H1 (cell line): ENCODE measurements around the gene ATPAF2. TPM values are rescaled to one million over a fixed set of nuclear protein-coding genes. Genes with fewer than 3 reads are reported as not detected.

ENCODE experiments used
- CTCF ChIA-PET: fragments of 300-600 bp; sonication (Branson Sonifier 250); formaldehyde crosslinking; loops from one replicate; lab custom pipeline; 2021; ENCODE audit not compliant: partially characterized antibody; lab: Charles Lee
- POLR2A ChIA-PET: fragments of 300-600 bp; sonication (Branson Sonifier 250); formaldehyde crosslinking; loops from one replicate; lab custom pipeline; 2021; ENCODE audit warnings: inconsistent platforms; ENCODE audit not compliant: partially characterized antibody; lab: Charles Lee
- DNase-seq, 2 experiments: peaks; one replicate each; pipeline versions ENCODE4 v3.0.0 to v3.0.0-alpha.2; 2010 to 2022; ENCODE audit warnings: low spot score in 2 of 2, low read depth in 1 of 2, mixed read lengths in 1 of 2
- FAIRE-seq: peaks from 2 replicates; lab custom pipeline; 2011; peaks lifted over from hg19 to GRCh38; lab: Jason Lieb, UNC
- H2AFZ ChIP-seq: 2 replicates; pipeline ENCODE4 v1.8.1; 2012; ENCODE audit warnings: low read length, inconsistent platforms
- H2AK5ac ChIP-seq: 2 replicates; pipeline ENCODE4 v1.6.1; 2013; ENCODE audit warnings: low read depth, low read length
- H2BK120ac ChIP-seq: replicated peaks from 2 replicates; pipeline ENCODE3; 2013; ENCODE audit warnings: low read depth, low read length, inconsistent platforms
- H2BK12ac ChIP-seq: 2 replicates; pipeline ENCODE4 v1.6.1; 2013; ENCODE audit warnings: low read depth, low read length
- H2BK15ac ChIP-seq: 2 replicates; pipeline ENCODE4 v1.6.1; 2013; ENCODE audit warnings: low read length
- H2BK20ac ChIP-seq: 2 replicates; pipeline ENCODE4 v1.6.1; 2013; ENCODE audit warnings: low read length
- H2BK5ac ChIP-seq: 2 replicates; pipeline ENCODE4 v1.6.1; 2013; ENCODE audit warnings: low read depth, low read length
- H3K14ac ChIP-seq: 2 replicates; pipeline ENCODE4 v1.6.1; 2013; ENCODE audit warnings: inconsistent platforms; ENCODE audit not compliant: insufficient read length
- H3K18ac ChIP-seq: 2 replicates; pipeline ENCODE4 v1.6.1; 2013; ENCODE audit warnings: low read length; ENCODE audit errors: extremely low read depth
- H3K23ac ChIP-seq: 2 replicates; pipeline ENCODE4 v1.6.1; 2013; ENCODE audit warnings: inconsistent platforms; ENCODE audit not compliant: insufficient read length
- H3K23me2 ChIP-seq: 2 replicates; pipeline ENCODE4 v1.6.1; 2013; ENCODE audit warnings: low read depth, low read length
- H3K27ac ChIP-seq: 2 replicates; pipeline ENCODE4 v1.6.1; 2011; ENCODE audit warnings: low read depth, low read length, inconsistent platforms
- H3K27me3 ChIP-seq, 4 experiments: replicated peaks in 1 of 4; 1 replicate in 1 of 4; 2 replicates in 3 of 4; pipeline versions ENCODE4 v1.6.1 to v1.8.1; 2011 to 2013; ENCODE audit warnings: low read length in 3 of 4, mild to moderate bottlenecking in 3 of 4, inconsistent platforms in 2 of 4, mixed read lengths in 2 of 4, moderate library complexity in 1 of 4; ENCODE audit not compliant: control insufficient read depth in 3 of 4, insufficient read depth in 3 of 4; ENCODE audit errors: extremely low read depth in 1 of 4
- H3K36me3 ChIP-seq, 4 experiments: 2 replicates each; pipeline versions ENCODE4 v1.6.1 to v1.8.1; 2011 to 2013; ENCODE audit warnings: mild to moderate bottlenecking in 4 of 4, low read length in 3 of 4, moderate library complexity in 2 of 4, control low read depth in 1 of 4, inconsistent platforms in 1 of 4; ENCODE audit not compliant: insufficient read depth in 4 of 4, control insufficient read depth in 2 of 4
- H3K4ac ChIP-seq: replicated peaks from 2 replicates; pipeline ENCODE3; 2013; ENCODE audit warnings: low read length, low read depth, mixed read lengths, inconsistent platforms; ENCODE audit not compliant: insufficient read length
- H3K4me1 ChIP-seq, 4 experiments: replicated peaks in 1 of 4; 1 replicate in 1 of 4; 2 replicates in 3 of 4; pipeline versions ENCODE4 v1.6.1 to v1.8.1; 2011 to 2013; ENCODE audit warnings: low read length in 3 of 4, inconsistent platforms in 2 of 4, mixed read lengths in 1 of 4; ENCODE audit not compliant: insufficient read depth in 4 of 4, control insufficient read depth in 3 of 4
- H3K4me2 ChIP-seq, 2 experiments: 2 replicates each; pipeline versions ENCODE4 v1.6.1 to v1.8.1; 2011 to 2013; ENCODE audit warnings: low read depth in 2 of 2, low read length in 2 of 2, control low read depth in 1 of 2, inconsistent platforms in 1 of 2, mild to moderate bottlenecking in 1 of 2; ENCODE audit not compliant: insufficient read depth in 1 of 2
- H3K4me3 ChIP-seq, 4 experiments: fragments of 200-600, 300-600 bp in 1 of 4; sonication (generic), shearing (Covaris generic), sonication (Bioruptor Twin) in 1 of 4; 2 replicates each; pipeline versions ENCODE4 v1.5.1 to v1.8.1; 2011 to 2016; ENCODE audit warnings: low read length in 4 of 4, low read depth in 3 of 4, control low read depth in 2 of 4, inconsistent platforms in 2 of 4, mild to moderate bottlenecking in 2 of 4, mixed read lengths in 1 of 4, moderate library complexity in 1 of 4; ENCODE audit not compliant: insufficient read depth in 2 of 4; ENCODE audit errors: extremely low read depth in 1 of 4
- H3K56ac ChIP-seq: replicated peaks from 2 replicates; pipeline ENCODE3; 2013; ENCODE audit warnings: low read depth, mild to moderate bottlenecking, mixed read lengths, low read length, inconsistent platforms; ENCODE audit not compliant: insufficient read length
- H3K79me1 ChIP-seq: 2 replicates; pipeline ENCODE4 v1.6.1; 2013; ENCODE audit warnings: low read depth, low read length, control low read depth
- H3K79me2 ChIP-seq, 2 experiments: 2 replicates each; pipeline versions ENCODE4 v1.6.1 to v1.8.1; 2012 to 2013; ENCODE audit warnings: low read length in 2 of 2, mild to moderate bottlenecking in 2 of 2, inconsistent platforms in 1 of 2; ENCODE audit not compliant: insufficient read depth in 2 of 2, control insufficient read depth in 1 of 2
- H3K9ac ChIP-seq, 4 experiments: replicated peaks in 1 of 4; 1 replicate in 1 of 4; 2 replicates in 3 of 4; pipeline versions ENCODE4 v1.6.1 to v1.8.1; 2011 to 2013; ENCODE audit warnings: low read depth in 3 of 4, low read length in 3 of 4, control low read depth in 2 of 4, mild to moderate bottlenecking in 2 of 4, moderate library complexity in 2 of 4, inconsistent platforms in 1 of 4; ENCODE audit errors: extremely low read depth in 1 of 4
- H3K9me3 ChIP-seq, 2 experiments: 2 replicates each; pipeline versions ENCODE4 v1.6.1 to v1.8.1; 2012 to 2013; ENCODE audit warnings: mild to moderate bottlenecking in 2 of 2, moderate library complexity in 2 of 2, control low read depth in 1 of 2, inconsistent platforms in 1 of 2, low read depth in 1 of 2, low read length in 1 of 2, mixed read lengths in 1 of 2; ENCODE audit not compliant: insufficient read depth in 2 of 2
- H4K20me1 ChIP-seq, 2 experiments: replicated peaks in 1 of 2; 2 replicates each; pipeline versions ENCODE3 to v1.8.1; 2011 to 2013; ENCODE audit warnings: inconsistent platforms in 2 of 2, low read length in 2 of 2, mild to moderate bottlenecking in 1 of 2; ENCODE audit not compliant: insufficient read depth in 2 of 2, control insufficient read depth in 1 of 2
- H4K5ac ChIP-seq: 2 replicates; pipeline ENCODE4 v1.6.1; 2013; ENCODE audit warnings: low read length, low read depth, mixed read lengths, inconsistent platforms; ENCODE audit not compliant: insufficient read length
- H4K8ac ChIP-seq: 2 replicates; pipeline ENCODE4 v1.8.0; 2013; ENCODE audit warnings: mild to moderate bottlenecking, moderate library complexity, low read length, inconsistent platforms; ENCODE audit not compliant: insufficient read depth; ENCODE audit errors: extremely low read depth
- H4K91ac ChIP-seq: replicated peaks from 2 replicates; pipeline ENCODE3; 2013; ENCODE audit warnings: low read length, mixed read lengths, inconsistent platforms; ENCODE audit not compliant: insufficient read length
- EP300 ChIP-seq, 2 experiments: IDR thresholded peaks; 1 replicate in 1 of 2; 2 replicates in 1 of 2; pipeline ENCODE4 v1.6.1; 2011 to 2012; ENCODE audit warnings: low read depth in 2 of 2, low read length in 2 of 2, mild to moderate bottlenecking in 2 of 2, borderline replicate concordance in 1 of 2, inconsistent platforms in 1 of 2, moderate library complexity in 1 of 2
- EZH2 ChIP-seq: fragments of 200-600 bp; sonication (generic); IDR thresholded peaks from 2 replicates; pipeline ENCODE4 v1.7.1; 2012; ENCODE audit warnings: low read depth, mild to moderate bottlenecking, moderate library complexity, low read length, inconsistent platforms; ENCODE audit not compliant: severe bottlenecking
- FOSL1 ChIP-seq: IDR thresholded peaks from 2 replicates; pipeline ENCODE4 v1.6.1; 2011; ENCODE audit warnings: mild to moderate bottlenecking, low read depth, low read length, moderate library complexity; ENCODE audit not compliant: insufficient read depth
- KDM4A ChIP-seq: IDR thresholded peaks from one replicate; pipeline ENCODE4 v1.7.1; 2012; ENCODE audit warnings: low read depth, mild to moderate bottlenecking, moderate library complexity, low read length, inconsistent platforms; ENCODE audit not compliant: severe bottlenecking
- POLR2AphosphoS5 ChIP-seq: IDR thresholded peaks from 2 replicates; pipeline ENCODE4 v1.6.1; 2011; ENCODE audit warnings: low read depth, low read length
- RXRA ChIP-seq: IDR thresholded peaks from 2 replicates; pipeline ENCODE4 v1.6.1; 2011; ENCODE audit warnings: low read depth, mild to moderate bottlenecking, low read length, moderate library complexity; ENCODE audit not compliant: insufficient read depth
- ZNF274 ChIP-seq: IDR thresholded peaks from 2 replicates; pipeline ENCODE4 v1.7.0; 2012; ENCODE audit warnings: low read length, borderline replicate concordance; ENCODE audit errors: extremely low read depth
- WGBS, 2 experiments: shearing (Covaris generic) in 1 of 2; methylation state at CpG; one replicate each; pipeline versions ENCODE4 v1.1.6 to v1.1.7; 2013 to 2015; ENCODE audit warnings: low lambda C conversion rate in 2 of 2, mixed read lengths in 2 of 2, inconsistent platforms in 1 of 2, low coverage in 1 of 2, missing lambda C conversion rate in 1 of 2; ENCODE audit not compliant: insufficient replicate concordance in 2 of 2, insufficient coverage in 1 of 2, insufficient read length in 1 of 2; ENCODE audit errors: extremely low coverage in 1 of 2, missing lambda C conversion rate in 1 of 2; 5-methylcytosine and 5-hydroxymethylcytosine counted together
- polyA plus RNA-seq, 7 experiments: library from polyadenylated mRNA; depleted of rRNA in 3 of 7; stranded (reverse) in 5 of 7; unstranded in 2 of 7; fragments of >200 nt in 5 of 7; fragments of 200-250 nt in 2 of 7; gene quantifications; 1 replicate in 5 of 7; 2 replicates in 1 of 7; 4 replicates in 1 of 7; pipeline versions ENCODE4 v1.2.1 to v1.2.3, GENCODE V29; 2011 to 2013; ENCODE audit warnings: missing spikeins in 2 of 7, mixed read lengths in 2 of 7
- total RNA-seq: library from RNA; stranded (reverse); fragmentation: NEBNext Ultra II Directional; extraction: Animal tissue kit (Norgen Biotek cat#: 25700); gene quantifications from 2 replicates; pipeline ENCODE4 v1.2.1, GENCODE V29; 2021
- TF ChIP-seq, protein P1 (sequence below): IDR thresholded peaks from 2 replicates; pipeline ENCODE4 v1.6.1; 2011; ENCODE audit warnings: low read depth, mild to moderate bottlenecking, low read length; ENCODE audit not compliant: insufficient read depth

ATPAF2 gene
- total and polyA plus RNA-seq, 2 of the 8 experiments (the other 6 are each of a cell fraction or from before 2014, with no cell fraction given): 19.6 to 22.9 TPM

DNA sequence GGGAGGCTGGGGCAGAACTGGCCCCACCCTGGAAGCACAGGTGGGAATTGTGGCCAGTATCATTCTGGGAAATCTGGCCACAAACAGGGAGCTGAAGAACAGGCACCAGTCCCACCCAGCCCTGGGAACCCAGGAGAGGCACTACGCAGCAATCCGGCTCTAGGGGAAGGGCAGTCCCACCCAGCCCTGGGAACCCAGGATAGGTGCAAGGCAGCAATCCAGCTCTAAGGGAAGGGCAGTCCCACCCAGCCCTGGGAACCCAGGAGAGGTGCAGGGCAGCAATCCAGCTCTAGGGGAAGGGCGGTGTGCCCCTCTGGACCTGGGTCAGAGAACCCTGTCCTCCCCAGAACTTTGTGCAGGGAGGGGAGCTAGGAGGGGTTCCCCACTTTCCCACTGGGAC is 59.2 kb downstream of the ATPAF2 start:
- POLR2A ChIA-PET: interaction anchor here (1.4 kb wide), 1 partner anchor 19 kb away, joined by 3 read pairs; no protein-coding TSS in a partner anchor
- no peak overlapping the region for H3K14ac ChIP-seq
- no peaks in the 10 kb centered on the region for H3K79me2 ChIP-seq
- no peaks in the 10 kb centered on the region for H3K9me3 ChIP-seq
- whole genome bisulfite sequencing, 2 experiments: 70% methylated on average over 2 of the region's 3 CpGs; no CpG with 5 or more reads in 1 of the 2 experiments
- no peaks in the 10 kb centered on the region for H4K20me1 ChIP-seq
- no peak overlapping the region for H3K23ac ChIP-seq
- DNase-seq (no peak), FAIRE-seq (no peak)
- no peaks in the 10 kb centered on the region for H3K27me3 ChIP-seq
- H3K4me2 ChIP-seq: no peak overlapping the region
- CTCF ChIA-PET: interaction anchor here (1.4 to 1.6 kb wide), 2 partner anchors 15 to 53 kb away, joined by 6 to 7 read pairs; no protein-coding TSS in a partner anchor
- no peaks in the 10 kb centered on the region for H3K4me1 ChIP-seq
- no peak overlapping the region for H2AFZ ChIP-seq
- H2AK5ac ChIP-seq: no peak overlapping the region
- no peak overlapping the region for H3K4ac ChIP-seq
- no peak overlapping the region for H2BK5ac ChIP-seq
- H3K56ac ChIP-seq: no peak overlapping the region
- no peak overlapping the region for H4K5ac ChIP-seq
- H2BK120ac ChIP-seq: no peak overlapping the region
- no peak overlapping the region for H3K4me3 ChIP-seq
- no peaks in the 10 kb centered on the region for H3K79me1 ChIP-seq
- no peak overlapping the region for H2BK15ac ChIP-seq
- no peaks in the 10 kb centered on the region for H3K36me3 ChIP-seq
- H2BK20ac ChIP-seq: no peak overlapping the region
- H3K23me2 ChIP-seq: no peaks in the 10 kb centered on the region
- no peak overlapping the region for H2BK12ac ChIP-seq
- no peak overlapping the region for H3K27ac ChIP-seq
- TF ChIP-seq FOSL1: no peak
- TF ChIP-seq, protein P1, sequence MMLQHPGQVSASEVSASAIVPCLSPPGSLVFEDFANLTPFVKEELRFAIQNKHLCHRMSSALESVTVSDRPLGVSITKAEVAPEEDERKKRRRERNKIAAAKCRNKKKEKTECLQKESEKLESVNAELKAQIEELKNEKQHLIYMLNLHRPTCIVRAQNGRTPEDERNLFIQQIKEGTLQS: no peak
- TF ChIP-seq EP300 (IDR thresholded peaks at IDR 0.05; ENCODE audit: borderline replicate concordance in 1 of 2, low read depth in 2 of 2, low read length in 2 of 2): no peak
- TF ChIP-seq RXRA: no peak
- no peak for TF ChIP-seq EZH2
- TF ChIP-seq ZNF274: no peak
- no peak for TF ChIP-seq KDM4A
- no peak for TF ChIP-seq POLR2AphosphoS5
- H3K9ac ChIP-seq: no peak overlapping the region
- H4K91ac ChIP-seq: no peak overlapping the region
- no peak overlapping the region for H3K18ac ChIP-seq
- H4K8ac ChIP-seq: peak overlapping the region; percentile 22; the same call in 1 of the 2 replicates
